Measurements from ENCODE around the gene MCRIP2.

MCRIP2 gene

GRCh38 chr16:648781-649589, 7.4 kb downstream of the MCRIP2 start, which contains the start of gene WDR90:
Gene WDR90 (plus strand): TSS chr16:649365. CDS start chr16:649417, 52 bp downstream.
- peak; percentile 87 for DNase-seq (ENCODE audit: low spot score)

GRCh38 chr16:649631-650030, 8.0 kb downstream of the MCRIP2 start:
- DNase-seq (ENCODE audit: low spot score) = no peak

GRCh38 chr16:651844-652243, 10.2 kb downstream of the MCRIP2 start:
- DNase-seq (ENCODE audit: low spot score) = no peak

GRCh38 chr16:652454-653305, 11.1 kb downstream of the MCRIP2 start:
- no peak for DNase-seq (ENCODE audit: low spot score)

- no peak for DNase-seq (ENCODE audit: low spot score)
Measured at GRCh38 chr16:654034-654433, 12.4 kb downstream of the MCRIP2 start.

GRCh38 chr16:657487-657886, 15.9 kb downstream of the MCRIP2 start:
- no peak for DNase-seq (ENCODE audit: low spot score)

GRCh38 chr16:658679-659571, 17.3 kb downstream of the MCRIP2 start:
- DNase-seq (ENCODE audit: low spot score) = no peak

- no peak for DNase-seq (ENCODE audit: low spot score)
Measured at GRCh38 chr16:659618-660017, 18.0 kb downstream of the MCRIP2 start.

GRCh38 chr16:660132-660458, 18.5 kb downstream of the MCRIP2 start:
- DNase-seq (ENCODE audit: low spot score) = no peak

GRCh38 chr16:660459-661183, 19.0 kb downstream of the MCRIP2 start:
- DNase-seq (ENCODE audit: low spot score) = peak; percentile 84

GRCh38 chr16:661184-661821, 19.7 kb downstream of the MCRIP2 start:
- DNase-seq (ENCODE audit: low spot score) = no peak

- no peak for DNase-seq (ENCODE audit: low spot score)
Measured at GRCh38 chr16:662095-662494, 20.5 kb downstream of the MCRIP2 start.

- DNase-seq (ENCODE audit: low spot score) = no peak
Measured at GRCh38 chr16:662597-662996, 21.0 kb downstream of the MCRIP2 start.

GRCh38 chr16:666572-666971, 24.9 kb downstream of the MCRIP2 start:
- no peak for DNase-seq (ENCODE audit: low spot score)

- no peak for DNase-seq (ENCODE audit: low spot score)
Measured at GRCh38 chr16:667113-667779, 25.6 kb downstream of the MCRIP2 start.

- peak; percentile 83 for DNase-seq (ENCODE audit: low spot score)
Measured at GRCh38 chr16:667780-668518, 26.3 kb downstream of the MCRIP2 start, which contains the start of gene RHOT2. Gene RHOT2 (plus strand): TSS chr16:668132. CDS start chr16:668200, 68 bp downstream.

GRCh38 chr16:668519-669171, 27.0 kb downstream of the MCRIP2 start:
- no peak for DNase-seq (ENCODE audit: low spot score)

GRCh38 chr16:669666-670065, 28.0 kb downstream of the MCRIP2 start:
- no peak for DNase-seq (ENCODE audit: low spot score)
